Skeletal muscle cell (primary cell): Measurements from ENCODE around the gene FBXW9.
"Not testable (repeated sequence)": the region's sequence is repeated elsewhere in the genome, so short reads cannot be mapped to it uniquely, and the experiment has no call there.

Experiments
- DNase-seq: peaks from one replicate; pipeline ENCODE4 v3.0.0-alpha.2; 2010; ENCODE audit warnings: low read depth
- H3K4me3 ChIP-seq: 2 replicates; pipeline ENCODE4 v1.5.1; 2011; ENCODE audit warnings: low read depth, mild to moderate bottlenecking, control low read depth, low read length, moderate library complexity

Gene FBXW9

DNA sequence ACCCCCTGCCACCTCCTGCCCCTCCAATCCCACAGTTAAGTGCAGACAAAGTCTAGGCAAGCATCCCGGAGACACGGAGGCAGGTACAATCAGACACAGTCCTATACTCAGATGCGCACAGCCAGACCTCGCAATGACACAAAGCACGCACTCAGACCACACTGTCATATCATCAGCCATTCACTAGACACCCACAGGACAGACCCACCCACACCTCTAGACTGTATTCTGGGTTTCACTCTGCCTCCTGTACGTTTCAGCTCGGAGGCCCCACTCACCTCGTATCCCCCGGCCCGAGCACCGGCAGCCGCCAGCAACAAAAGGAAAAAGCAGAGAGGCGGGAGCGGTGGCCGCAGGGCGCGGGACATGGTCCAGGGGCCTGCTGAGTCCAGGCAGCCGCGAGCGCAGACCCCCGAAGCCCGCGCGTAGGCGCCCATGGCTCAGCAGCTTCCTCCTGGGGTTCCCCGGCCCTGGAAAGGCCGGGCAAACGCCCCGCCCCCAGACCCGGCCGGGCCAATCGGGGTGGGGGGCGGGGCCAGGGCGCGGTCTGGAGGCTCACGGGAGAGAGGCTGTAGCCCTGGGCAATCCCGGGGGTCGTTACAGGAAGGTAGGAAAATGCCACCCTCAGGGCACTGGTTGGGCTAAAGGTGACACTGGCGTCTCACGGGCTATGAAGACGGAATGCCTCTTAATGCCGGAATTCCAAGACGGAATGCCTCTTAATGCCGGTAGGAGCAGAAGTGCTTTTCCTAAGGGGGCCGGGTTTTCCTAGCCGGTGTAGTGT, 30.0 kb downstream of the FBXW9 start, which contains the start of the genes MAN2B1 and WDR83:
Gene MAN2B1 (minus strand): TSS at position 478 of the 784 bp plus-strand sequence. CDS start 41 bp downstream, at position 437.
Gene WDR83 (plus strand): TSS at position 543 of the 784 bp plus-strand sequence. CDS start 2,984 bp downstream, outside the sequence.
- peak within 1 kb of the TSS; percentile 88 for H3K4me3 ChIP-seq
- no peak for DNase-seq

DNA sequence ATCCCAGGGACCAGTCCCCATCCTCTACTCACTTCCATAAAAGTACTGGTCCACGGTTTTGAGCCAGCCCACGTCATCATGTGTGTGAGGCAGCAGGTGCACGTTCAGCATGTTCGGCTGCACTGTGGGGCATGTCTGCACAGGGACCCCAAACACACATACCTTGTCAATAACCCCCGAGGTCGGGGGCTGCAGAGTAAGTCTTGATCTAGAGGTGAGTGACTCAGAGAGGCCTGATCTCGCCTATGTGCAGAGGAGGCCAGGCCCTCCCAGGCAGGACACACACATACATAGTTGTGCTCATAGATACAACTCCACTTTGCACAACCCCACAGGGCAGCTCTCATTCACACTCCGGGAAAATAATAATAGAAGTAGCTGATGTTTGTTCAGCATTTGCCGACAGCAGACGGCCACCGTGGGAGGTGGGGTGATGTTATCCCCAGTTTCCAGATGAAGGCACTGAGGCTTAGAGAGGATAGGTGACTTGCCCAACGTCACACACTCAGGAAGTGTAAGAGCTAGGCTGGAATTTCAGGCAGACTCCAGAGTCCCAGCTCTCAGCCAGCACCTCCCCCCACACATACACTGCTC, 30.7 kb downstream of the FBXW9 start:
- peak overlapping the region; percentile 88 for H3K4me3 ChIP-seq
- no peak for DNase-seq

DNA sequence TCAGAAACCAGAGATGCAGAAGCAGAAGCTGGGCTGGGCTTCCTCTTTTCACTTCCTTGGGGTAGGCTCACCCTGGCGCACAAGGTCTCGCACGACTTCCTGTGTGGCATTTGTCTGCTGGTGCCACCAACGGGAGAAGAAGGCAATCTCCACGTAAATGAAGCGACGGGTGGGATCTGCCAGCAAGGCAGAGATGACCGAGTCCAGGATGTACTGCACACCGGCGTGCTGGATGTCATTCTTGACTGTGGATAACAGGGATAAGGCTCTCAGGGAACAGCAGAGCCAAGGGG, 31.2 kb downstream of the FBXW9 start:
- DNase-seq, result no peak
- no peak overlapping the region for H3K4me3 ChIP-seq

DNA sequence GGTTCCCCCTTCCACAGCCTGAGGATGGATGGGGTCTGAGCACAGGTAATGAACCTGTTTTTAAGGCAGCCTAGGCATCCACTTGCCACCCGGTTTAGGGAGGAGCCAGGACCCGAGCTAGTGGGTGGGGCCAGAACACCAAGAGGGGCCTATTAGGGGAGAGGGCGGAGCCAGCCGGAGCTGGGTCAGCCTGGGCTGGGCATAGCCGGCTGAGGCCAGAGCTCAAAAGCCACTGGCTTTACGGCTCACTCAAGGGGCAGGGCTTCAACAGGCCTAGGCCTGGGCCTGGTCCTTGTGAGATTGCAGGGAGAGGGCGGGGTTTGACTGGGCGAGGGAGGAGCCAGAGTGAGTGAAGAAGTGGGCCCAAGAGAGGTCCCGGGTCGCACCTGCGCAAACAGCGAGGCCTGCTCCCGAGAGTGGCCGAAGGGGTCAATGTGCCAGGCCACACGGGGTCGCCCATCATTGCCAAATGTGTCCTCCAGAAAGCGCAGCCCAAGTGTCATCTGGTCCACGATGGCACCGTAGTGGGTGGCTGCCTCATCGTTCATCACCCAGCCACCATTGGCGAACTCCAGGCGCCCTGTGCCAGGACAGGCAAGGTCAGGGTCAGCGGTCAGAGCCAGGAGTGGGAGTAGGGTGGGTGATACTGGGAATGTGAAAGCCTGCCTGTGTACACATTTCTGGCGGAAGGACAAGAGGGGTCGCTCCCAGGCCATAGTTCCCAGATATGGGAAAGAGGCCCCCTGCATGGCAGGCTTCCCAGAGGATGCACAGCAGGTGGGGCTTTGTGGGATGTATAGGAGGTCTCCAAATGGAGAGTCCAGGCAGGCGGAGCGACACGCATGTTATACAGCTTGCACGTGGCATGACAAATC, 31.8 kb downstream of the FBXW9 start:
- no peak overlapping the region for H3K4me3 ChIP-seq
- no peak for DNase-seq

DNA sequence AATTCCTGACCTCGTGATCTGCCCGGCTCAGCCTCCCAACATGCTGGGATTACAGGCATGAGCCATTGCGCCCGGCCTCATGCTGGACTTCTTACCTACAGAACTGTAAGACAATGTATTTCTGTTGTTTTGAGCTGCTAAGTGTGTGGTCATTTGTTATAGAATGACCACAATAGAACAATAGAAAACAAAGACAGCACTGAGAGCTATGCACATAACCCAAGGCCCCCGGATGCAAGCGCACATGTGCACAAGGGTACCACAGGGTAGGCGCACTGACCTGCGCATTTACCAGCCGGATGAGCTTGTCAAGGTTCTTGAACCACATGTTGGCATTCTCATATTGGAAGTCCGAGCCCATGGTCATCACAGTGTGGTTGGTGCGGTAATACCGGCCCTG, 35.5 kb downstream of the FBXW9 start:
- DNase-seq, result no peak
- H3K4me3 ChIP-seq, result no peak overlapping the region

DNA sequence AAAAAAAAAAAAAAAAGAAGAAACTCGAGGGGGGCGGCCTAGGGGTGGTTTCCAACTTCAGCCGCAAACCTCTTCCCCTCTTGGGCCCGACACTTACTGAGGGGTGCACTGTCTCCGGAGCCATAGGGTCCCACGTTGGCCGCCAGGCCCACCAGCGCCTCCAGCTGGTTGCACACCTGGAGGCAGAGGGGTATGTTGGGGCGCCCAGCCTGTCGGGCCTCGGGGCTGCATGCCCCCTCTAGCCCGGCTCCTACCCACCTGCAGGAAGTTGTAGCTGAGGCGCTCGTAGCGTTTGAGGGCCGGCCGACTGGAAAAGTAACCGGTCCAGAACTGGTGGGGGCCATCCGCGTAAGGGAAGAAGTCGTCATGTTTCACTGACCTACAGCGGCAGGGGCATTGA, 38.5 kb downstream of the FBXW9 start:
- no peak for DNase-seq

DNA sequence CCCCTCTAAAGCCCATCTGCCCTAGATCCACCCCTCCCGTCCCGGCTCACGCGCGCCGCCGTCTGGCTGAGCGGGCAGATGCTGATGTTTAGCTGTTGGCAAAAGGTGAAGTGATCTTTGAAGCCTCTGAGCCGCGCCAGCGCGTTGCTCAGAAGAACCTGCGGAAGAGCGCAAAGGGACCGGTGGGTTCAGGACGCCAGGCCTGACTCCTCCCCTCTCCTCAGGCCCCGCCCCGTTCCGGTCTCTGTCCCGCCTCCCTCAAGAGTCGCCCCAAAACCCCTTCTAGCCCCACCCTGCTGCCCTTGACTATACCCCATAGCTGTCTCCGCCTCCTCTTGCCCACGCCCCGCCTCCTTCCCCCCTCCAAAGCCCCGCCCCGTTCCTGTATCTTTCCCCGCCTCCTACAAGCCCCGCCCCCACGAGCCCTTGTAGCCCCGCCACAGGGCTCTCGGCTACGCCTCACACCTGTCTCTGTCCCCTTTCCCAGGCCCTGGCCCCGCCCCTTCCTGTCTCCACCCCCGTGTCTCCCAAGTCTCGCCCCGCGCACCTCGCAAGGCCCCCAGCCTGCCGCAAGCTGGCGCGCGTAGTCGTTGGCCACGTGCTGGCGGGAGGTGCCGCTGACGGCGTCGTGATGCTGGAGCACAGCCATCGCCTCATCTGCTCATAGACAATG, 39.4 kb downstream of the FBXW9 start:
- DNase-seq, result no peak
- no peak overlapping the region for H3K4me3 ChIP-seq

More for the DNA sequence above, 38.5 kb downstream of the FBXW9 start:
- H3K4me3 ChIP-seq, result no peak overlapping the region

DNA sequence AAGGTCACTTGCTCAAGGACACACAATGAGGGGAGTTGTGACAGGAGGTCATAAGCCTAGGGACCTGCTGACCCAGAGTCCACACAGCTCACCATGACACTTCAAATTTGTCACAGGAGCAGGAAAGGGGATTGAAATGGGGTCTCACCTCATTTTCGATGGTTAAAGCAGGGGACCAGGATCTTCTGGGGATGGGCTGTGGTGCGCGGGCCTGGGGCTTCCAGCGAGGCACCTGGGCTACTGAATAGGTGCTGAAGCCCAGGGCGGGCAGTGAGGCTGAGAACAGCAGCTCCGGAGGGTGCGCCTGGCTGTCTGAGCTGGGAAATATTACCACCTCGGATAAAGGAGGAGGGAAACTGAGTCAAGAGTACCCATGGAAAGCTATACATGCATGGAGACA, 40.9 kb downstream of the FBXW9 start:
- DNase-seq, result no peak
- H3K4me3 ChIP-seq, result no peak overlapping the region

DNA sequence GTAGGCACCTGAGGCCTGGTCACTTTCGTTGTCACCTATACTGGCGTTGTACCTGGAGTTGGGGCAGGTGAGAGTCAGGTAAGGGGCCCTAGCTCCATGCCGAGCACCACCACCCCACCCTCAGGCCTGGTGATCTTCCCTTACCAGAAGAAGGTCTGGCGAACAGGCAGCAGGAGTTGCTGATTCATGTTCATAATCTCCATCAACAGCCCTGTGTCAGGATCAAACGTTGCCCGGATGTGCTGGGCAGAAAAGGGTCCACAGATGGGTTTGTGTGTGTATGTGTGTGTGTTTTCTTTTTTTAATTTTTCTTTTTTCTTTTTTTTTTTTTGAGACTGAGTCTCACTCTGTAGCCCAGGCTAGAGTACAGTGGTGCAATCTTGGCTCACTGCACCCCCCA, 44.2 kb downstream of the FBXW9 start:
- DNase-seq, result no peak
- H3K4me3 ChIP-seq, result no peak overlapping the region

DNA sequence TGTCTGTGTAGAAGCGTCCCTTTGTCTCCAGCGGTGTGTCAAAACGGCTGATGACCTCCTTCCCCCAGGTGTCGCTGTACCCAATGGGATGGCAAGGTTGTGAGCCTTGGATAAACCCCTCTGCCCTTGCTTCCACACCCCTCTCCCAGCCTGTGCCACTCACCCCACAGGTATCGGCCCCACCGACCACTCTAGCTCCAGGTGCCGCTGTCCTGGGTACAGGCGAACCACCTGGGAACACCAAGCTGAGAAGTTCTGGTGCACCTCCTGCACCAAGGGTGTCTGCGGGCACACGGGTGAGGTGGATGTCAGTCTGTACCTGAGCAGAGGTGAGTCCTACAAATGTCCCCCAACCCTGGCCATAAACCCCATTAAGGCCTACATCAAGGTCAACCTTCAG, 46.5 kb downstream of the FBXW9 start:
- DNase-seq, result no peak

DNA sequence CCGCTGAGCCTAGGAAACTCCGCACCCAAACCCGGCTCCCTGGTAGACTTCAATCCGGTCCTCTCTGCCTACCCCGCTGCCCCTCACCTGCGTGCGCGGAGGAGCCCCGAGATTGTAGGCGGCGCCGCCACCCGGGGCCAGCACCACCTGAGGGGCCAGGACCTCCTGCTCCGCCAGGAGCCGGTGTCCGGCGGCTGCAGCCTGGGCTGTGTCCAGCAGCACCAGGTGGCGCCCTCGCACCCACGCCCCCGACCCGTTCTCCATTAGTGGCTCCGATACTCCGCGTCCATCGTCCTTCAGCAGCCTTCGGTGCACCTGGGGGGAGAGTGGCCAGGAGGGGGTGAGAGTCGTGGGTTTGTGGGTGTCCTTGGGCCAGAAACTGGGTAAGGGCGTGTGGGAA, 48.3 kb downstream of the FBXW9 start:
- DNase-seq, result no peak
- H3K4me3 ChIP-seq, result peak overlapping the region; percentile 27

More for the DNA sequence above, 46.5 kb downstream of the FBXW9 start:
- H3K4me3 ChIP-seq, result no peak overlapping the region

DNA sequence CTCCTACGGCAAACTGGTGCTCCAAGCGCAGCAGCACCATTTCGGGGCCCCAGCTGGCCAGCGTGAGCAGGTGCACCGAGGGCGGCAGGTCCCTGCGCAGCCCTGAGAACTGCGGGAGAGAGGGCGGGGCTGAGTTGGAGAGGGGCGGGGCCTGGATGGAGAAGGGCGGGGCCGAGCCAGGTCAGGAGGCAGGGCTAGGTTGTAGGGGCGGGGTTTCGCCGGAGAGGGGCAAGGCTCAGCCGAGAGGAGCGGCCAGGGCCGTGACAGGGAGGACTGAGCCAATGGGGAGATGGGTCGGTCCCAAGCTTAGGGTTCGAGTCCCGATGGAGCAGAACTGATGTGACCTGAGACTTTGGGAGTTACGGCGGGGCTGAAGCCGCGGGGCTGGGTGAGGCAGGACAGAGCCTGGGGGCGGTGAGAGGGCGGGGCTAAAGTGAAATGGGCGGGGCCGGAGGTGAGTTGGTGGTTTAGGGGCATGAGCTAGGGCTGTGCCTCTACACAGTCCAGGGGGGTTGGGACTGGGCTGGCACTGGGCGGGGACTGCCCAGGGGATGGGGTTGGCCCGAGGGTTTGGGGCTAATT, 48.9 kb downstream of the FBXW9 start:
- DNase-seq, result no peak
- H3K4me3 ChIP-seq, result peak overlapping the region; percentile 27

DNA sequence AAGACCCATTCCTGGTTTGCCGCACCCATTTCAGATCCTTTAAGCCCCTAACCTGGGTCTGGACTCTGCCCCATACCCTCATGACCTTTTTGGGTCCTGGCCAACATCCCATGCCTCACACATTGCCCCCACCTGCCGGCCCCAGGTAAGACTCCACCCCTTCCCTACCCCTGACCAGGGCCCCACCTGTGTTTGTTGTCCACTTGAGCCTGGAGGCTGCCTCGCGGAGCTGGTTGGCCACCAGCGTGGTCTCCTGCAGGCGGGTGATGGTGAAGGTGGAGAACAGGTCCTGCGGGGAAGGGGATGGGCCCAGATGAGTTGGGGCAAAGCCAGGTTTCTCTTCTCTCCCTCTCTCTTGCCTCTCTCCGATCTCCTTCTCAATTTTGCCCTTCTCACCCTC, 49.4 kb downstream of the FBXW9 start:
- H3K4me3 ChIP-seq, result no peak overlapping the region
- DNase-seq, result no peak

DNA sequence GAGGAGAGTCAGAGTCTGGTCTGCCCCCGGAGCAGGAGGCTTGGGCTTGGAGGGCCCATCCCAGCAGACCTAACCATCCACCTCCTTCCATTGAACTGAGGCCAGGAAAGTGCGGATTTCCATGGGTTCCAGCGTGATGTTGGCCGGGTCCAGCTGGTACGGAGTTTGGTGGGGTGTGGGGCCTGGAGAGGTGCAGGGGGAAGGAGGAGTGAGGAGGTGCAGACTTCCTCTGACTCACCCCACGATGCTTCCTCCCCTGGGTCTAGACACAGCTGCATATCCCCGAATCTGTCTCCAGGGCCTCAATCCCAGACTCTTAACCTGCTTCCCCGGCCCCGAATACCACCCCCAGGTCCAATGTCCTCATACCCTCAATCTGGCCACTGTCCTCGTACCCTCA, 49.9 kb downstream of the FBXW9 start:
- no peak for DNase-seq

DNA sequence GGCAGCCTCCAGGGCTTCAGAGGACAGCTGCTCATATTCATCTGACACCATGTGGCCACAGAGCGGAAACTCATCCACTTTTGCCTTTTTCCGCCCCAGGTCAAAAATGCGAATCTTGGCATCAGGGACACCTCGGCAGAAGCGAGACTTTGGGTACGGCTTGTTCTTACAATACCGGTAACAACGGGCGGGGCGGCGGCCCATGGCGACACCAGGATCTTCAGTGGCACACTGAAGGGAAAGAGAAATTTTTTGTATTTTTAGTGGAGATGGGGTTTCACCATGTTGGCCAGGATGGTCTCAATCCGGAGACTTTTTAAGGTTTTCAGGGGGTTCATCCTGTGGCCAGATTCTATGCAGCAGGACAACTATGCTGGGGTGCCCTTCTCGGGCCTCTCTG, 52.7 kb downstream of the FBXW9 start:
- DNase-seq, H3K4me3 ChIP-seq: not testable (repeated sequence)

More for the DNA sequence above, 49.9 kb downstream of the FBXW9 start:
- H3K4me3 ChIP-seq, result no peak overlapping the region

DNA sequence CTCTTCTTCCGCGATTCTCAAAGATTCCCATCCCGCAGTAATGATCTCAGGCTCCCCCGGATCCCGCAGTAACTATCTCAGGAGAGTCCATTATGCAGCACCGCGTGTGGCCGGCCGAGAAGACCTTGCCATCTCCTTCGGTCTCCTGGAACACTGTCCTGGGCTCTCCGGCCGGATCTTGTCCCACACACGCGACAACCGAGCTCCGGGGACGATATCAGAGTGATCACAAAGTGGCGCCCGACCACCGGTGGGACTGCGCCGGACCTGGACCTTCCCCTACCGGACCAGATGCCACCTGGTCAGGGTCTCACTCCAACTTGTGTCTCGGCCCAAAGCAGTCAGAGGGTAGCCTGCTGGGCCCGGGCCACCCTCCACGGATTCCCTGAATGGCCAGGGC, 53.9 kb downstream of the FBXW9 start:
- H3K4me3 ChIP-seq, result no peak overlapping the region
- DNase-seq, result no peak

DNA sequence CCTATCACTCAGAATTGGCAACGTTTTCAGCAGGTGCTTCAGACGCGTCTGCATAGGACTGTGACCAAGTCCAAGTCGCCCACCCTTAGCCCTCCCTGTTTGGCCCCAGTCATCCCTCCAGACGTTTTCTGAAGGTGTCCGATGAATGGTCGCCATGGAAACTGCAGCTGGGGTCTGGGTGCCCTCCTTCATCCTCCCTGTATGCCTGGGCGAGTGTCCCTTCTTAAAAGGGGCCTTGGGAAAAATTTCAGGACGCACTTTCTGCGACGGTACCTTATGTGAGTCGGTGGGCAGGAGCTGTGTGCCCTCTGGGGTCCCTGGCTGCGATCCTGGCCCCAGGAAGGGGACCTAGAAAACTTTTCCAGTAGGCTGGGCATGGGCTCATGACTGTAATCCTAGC, 55.0 kb downstream of the FBXW9 start:
- H3K4me3 ChIP-seq, result no peak overlapping the region
- DNase-seq, result no peak

DNA sequence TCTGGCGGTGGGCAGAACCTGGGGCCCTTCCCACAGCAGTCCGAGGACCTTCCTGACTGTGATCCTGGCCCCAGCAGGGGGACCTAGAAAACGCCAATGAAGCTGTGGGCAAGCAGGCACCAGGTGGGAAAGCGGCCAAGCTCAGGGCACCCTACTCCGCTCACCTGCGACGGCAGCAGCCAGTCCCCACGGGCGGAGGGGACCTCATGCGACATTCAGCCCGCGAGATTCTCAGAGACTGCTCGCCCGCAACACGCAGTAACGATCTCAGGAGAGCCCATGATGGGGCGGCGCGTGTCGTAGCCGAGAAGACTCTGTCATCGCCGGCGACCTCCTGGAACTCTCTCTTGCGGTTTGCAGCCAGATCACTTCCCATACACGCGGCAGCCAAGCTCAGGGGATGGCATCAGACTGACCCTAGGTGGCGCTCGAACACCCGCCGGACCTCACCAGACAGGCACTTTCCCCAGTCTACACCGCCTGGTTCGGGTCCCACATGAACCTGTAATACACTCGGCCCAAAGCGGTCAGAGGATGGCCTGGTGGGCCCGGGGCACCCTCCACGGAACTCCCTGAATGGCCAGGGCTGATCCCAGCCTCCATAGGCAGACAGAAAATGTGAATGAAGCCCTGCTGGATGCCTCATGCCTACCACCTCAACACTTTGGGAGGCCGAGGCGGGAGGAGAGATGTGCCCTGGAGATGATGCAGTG, 56.4 kb downstream of the FBXW9 start:
- peak overlapping the region; percentile 18 for H3K4me3 ChIP-seq
- no peak for DNase-seq
